IgD-negative memory B cell (primary cell): Measurements from ENCODE around the gene MYBBP1A. TPM values are rescaled to one million over a fixed set of nuclear protein-coding genes. Genes with fewer than 3 reads are reported as not detected.

ENCODE experiments used
- H3K27ac Mint-ChIP-seq, 3 donors: one replicate each; pipeline ENCODE4 v1.8.0; 2020 to 2022; ENCODE audit warnings: mild to moderate bottlenecking in 3 of 3, mixed read lengths in 3 of 3, moderate library complexity in 1 of 3
- H3K27me3 Mint-ChIP-seq: one replicate; pipeline ENCODE4 v1.8.0; 2021; ENCODE audit warnings: mixed read lengths
- H3K36me3 Mint-ChIP-seq: one replicate; pipeline ENCODE4 v1.8.0; 2020; ENCODE audit warnings: mild to moderate bottlenecking, mixed read lengths
- H3K4me1 Mint-ChIP-seq, 3 donors: one replicate each; pipeline ENCODE4 v1.8.0; 2020 to 2022; ENCODE audit warnings: mixed read lengths in 3 of 3, mild to moderate bottlenecking in 1 of 3
- H3K4me3 Mint-ChIP-seq, 4 donors: one replicate each; pipeline ENCODE4 v1.8.0; 2020 to 2022; ENCODE audit warnings: mild to moderate bottlenecking in 4 of 4, mixed read lengths in 4 of 4, moderate library complexity in 3 of 4
- H3K9me3 Mint-ChIP-seq, 3 donors: one replicate each; pipeline ENCODE4 v1.8.0; 2020 to 2021; ENCODE audit warnings: mixed read lengths in 3 of 3, mild to moderate bottlenecking in 1 of 3
- polyA plus RNA-seq: library from polyadenylated mRNA; unstranded; fragments of 300-500 nt; fragmentation: Illumina TruSeq; gene quantifications from one replicate; pipeline ENCODE4 v1.2.3, GENCODE V29; 2021

The MYBBP1A gene
- polyA plus RNA-seq, 1 donor from 2014 or later: 28.5 TPM

GRCh38 chr17:4565209-4566141 lies 10.3 kb upstream of the MYBBP1A start:
- peaks cover 3% of the 10 kb centered on the region for H3K27me3 Mint-ChIP-seq
- no peak overlapping the region for H3K27ac Mint-ChIP-seq
- H3K9me3 Mint-ChIP-seq: no peaks in the 10 kb centered on the region
- peaks cover 19 to 26% (median 25%) of the 10 kb centered on the region in 3 donors for H3K4me1 Mint-ChIP-seq
- H3K36me3 Mint-ChIP-seq: no peaks in the 10 kb centered on the region
- H3K4me3 Mint-ChIP-seq: peak overlapping the region in 2 of 4 donors; percentile 63 to 72

- Mint-ChIP-seq H3K9me3 (no peaks in the 10 kb centered on the region), H3K4me1 (peaks cover 21 to 26% (median 25%) of the 10 kb centered on the region in 3 donors), H3K27ac (peak overlapping the region; percentile 4 to 39 (median 28)), H3K27me3 (peaks cover 3% of the 10 kb centered on the region), H3K4me3 (peak overlapping the region in 3 of 4 donors; percentile 45 to 68 (median 67)), H3K36me3 (no peaks in the 10 kb centered on the region)
Measured at GRCh38 chr17:4562015-4562969, 7.1 kb upstream of the MYBBP1A start.

DNA sequence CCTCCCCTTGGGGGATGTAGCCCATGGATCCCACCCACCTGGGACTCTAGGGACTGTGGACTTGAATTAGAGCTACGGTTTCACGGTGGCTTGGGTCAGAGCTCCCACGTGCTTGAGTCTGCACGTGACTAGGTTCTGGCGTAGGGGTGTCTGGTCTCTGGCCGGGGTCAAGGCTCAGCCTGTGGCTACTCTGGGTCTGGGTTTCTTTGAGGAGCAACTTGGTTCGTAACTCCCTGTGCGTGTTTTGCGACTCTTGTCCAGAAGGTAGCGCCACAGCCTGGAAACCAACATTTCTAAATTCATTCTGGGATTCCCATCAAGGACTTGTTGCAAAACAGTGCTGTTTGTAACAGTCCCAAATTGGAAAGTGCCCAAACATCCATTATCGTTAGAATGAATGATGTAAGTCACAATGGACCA lies 5.7 kb upstream of the MYBBP1A start:
- Mint-ChIP-seq H3K9me3 (no peaks in the 10 kb centered on the region), H3K27ac (no peak overlapping the region), H3K4me3 (peak overlapping the region in 2 of 4 donors; percentile 7 to 53), H3K36me3 (no peaks in the 10 kb centered on the region), H3K27me3 (peaks cover 3% of the 10 kb centered on the region), H3K4me1 (peaks cover 24 to 30% (median 26%) of the 10 kb centered on the region in 3 donors)

GRCh38 chr17:4560421-4560820 lies 5.2 kb upstream of the MYBBP1A start, which contains the start of gene GGT6:
Gene GGT6, minus strand, starts transcription at chr17:4560577. Its CDS starts 56 bp downstream, at chr17:4560521.
- no peaks in the 10 kb centered on the region for H3K9me3 Mint-ChIP-seq
- H3K27me3 Mint-ChIP-seq: peaks cover under 1% of the 10 kb centered on the region
- H3K36me3 Mint-ChIP-seq: peaks cover 2% of the 10 kb centered on the region
- peak within 1 kb of the TSS in 1 of 3 donors; percentile 39 for H3K27ac Mint-ChIP-seq
- peaks cover 24 to 29% (median 26%) of the 10 kb centered on the region in 3 donors for H3K4me1 Mint-ChIP-seq
- peak within 1 kb of the TSS in 2 of 4 donors; percentile 7 to 53 for H3K4me3 Mint-ChIP-seq

GRCh38 chr17:4559966-4560365 lies 4.8 kb upstream of the MYBBP1A start:
- Mint-ChIP-seq H3K27ac (no peak overlapping the region), H3K27me3 (no peaks in the 10 kb centered on the region), H3K4me1 (peaks cover 24 to 29% (median 27%) of the 10 kb centered on the region in 3 donors), H3K4me3 (no peak overlapping the region), H3K9me3 (no peaks in the 10 kb centered on the region), H3K36me3 (peaks cover 2% of the 10 kb centered on the region)

DNA sequence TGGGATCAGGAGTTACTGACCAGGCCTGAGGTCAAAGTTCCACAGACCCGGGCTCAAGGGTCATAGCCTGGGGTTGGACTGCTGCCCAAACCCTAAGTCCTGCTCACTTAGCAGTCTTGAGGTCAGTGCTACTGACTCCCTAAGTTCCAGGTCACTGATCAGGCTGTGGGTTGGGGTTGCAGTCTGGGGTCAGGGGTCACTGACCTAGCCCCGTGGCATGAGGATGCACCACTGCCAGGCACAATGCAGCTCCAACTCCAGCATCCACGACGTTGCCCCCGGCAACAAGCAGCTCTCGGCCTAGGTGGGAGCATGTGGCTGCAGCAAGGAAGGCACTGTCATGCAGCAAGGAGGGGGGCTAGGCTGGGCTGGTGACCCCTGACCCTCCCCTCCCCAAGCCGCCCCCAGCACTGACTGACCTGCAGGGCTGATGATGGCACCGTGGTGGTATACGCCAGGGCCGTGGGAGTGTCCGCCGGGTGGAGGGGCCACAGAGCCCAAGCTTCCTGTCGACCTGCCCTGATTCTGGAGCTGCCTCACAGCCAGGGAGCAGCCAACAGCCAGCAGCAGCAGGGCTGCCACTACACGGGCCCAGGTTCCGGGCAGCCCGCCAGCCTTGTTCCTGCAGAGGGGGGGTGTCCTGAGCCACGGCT lies 4.1 kb upstream of the MYBBP1A start:
- peaks cover 2% of the 10 kb centered on the region for H3K36me3 Mint-ChIP-seq
- H3K4me3 Mint-ChIP-seq: no peak overlapping the region
- H3K4me1 Mint-ChIP-seq: peaks cover 26 to 35% (median 32%) of the 10 kb centered on the region in 3 donors
- no peak overlapping the region for H3K27ac Mint-ChIP-seq
- H3K9me3 Mint-ChIP-seq: no peaks in the 10 kb centered on the region
- no peaks in the 10 kb centered on the region for H3K27me3 Mint-ChIP-seq

DNA sequence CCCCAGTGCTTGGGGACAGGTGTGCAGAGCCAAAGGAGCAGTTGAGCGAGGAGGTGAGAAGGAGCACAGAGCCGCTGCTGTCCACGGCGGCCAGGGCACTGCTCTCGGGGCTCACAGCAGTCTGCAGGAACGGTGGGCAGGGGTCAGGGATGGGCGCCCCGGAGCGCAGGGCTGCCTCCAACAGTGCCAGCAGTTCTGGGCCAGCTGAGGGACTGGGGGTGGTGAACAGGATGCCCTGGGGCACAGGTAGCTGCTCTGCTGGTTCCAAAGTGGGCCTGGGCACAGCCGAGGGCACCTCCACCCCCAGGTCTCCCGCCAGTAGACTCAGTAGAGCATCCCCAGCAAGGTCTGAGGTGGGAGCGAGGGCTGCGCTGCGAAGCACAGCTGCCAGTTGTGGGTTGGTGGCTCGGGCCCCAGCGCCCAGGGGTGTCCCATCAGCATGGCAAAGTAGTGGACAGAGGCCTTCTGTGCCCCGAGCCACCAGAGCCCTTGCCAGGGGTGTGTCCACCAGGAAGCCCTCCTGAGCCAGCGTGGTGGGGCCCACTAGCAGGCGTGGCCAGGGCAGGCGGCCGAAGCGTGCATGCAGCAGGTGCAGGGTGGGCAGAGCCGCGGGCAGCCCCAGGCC lies 3.3 kb upstream of the MYBBP1A start:
- Mint-ChIP-seq H3K27me3 (no peaks in the 10 kb centered on the region), H3K36me3 (peaks cover 2% of the 10 kb centered on the region), H3K4me1 (peaks cover 29 to 37% (median 35%) of the 10 kb centered on the region in 3 donors), H3K27ac (no peak overlapping the region), H3K4me3 (no peak overlapping the region), H3K9me3 (no peaks in the 10 kb centered on the region)

- Mint-ChIP-seq H3K4me3 (peak overlapping the region; percentile 33 to 74 (median 46)), H3K36me3 (peaks cover 2% of the 10 kb centered on the region), H3K27ac (no peak overlapping the region), H3K4me1 (peaks cover 29 to 36% (median 30%) of the 10 kb centered on the region in 3 donors), H3K27me3 (no peaks in the 10 kb centered on the region), H3K9me3 (no peaks in the 10 kb centered on the region)
Measured at GRCh38 chr17:4557626-4558346, 2.6 kb upstream of the MYBBP1A start.

- no peaks in the 10 kb centered on the region for H3K27me3 Mint-ChIP-seq
- peak overlapping the region in 1 of 4 donors; percentile 93 for H3K4me3 Mint-ChIP-seq
- H3K9me3 Mint-ChIP-seq: no peaks in the 10 kb centered on the region
- H3K27ac Mint-ChIP-seq: peak overlapping the region in 1 of 3 donors; percentile 50
- H3K4me1 Mint-ChIP-seq: peaks cover 23 to 28% (median 24%) of the 10 kb centered on the region in 3 donors
- H3K36me3 Mint-ChIP-seq: peaks cover 2% of the 10 kb centered on the region
Measured at GRCh38 chr17:4556996-4557395, 1.8 kb upstream of the MYBBP1A start.

DNA sequence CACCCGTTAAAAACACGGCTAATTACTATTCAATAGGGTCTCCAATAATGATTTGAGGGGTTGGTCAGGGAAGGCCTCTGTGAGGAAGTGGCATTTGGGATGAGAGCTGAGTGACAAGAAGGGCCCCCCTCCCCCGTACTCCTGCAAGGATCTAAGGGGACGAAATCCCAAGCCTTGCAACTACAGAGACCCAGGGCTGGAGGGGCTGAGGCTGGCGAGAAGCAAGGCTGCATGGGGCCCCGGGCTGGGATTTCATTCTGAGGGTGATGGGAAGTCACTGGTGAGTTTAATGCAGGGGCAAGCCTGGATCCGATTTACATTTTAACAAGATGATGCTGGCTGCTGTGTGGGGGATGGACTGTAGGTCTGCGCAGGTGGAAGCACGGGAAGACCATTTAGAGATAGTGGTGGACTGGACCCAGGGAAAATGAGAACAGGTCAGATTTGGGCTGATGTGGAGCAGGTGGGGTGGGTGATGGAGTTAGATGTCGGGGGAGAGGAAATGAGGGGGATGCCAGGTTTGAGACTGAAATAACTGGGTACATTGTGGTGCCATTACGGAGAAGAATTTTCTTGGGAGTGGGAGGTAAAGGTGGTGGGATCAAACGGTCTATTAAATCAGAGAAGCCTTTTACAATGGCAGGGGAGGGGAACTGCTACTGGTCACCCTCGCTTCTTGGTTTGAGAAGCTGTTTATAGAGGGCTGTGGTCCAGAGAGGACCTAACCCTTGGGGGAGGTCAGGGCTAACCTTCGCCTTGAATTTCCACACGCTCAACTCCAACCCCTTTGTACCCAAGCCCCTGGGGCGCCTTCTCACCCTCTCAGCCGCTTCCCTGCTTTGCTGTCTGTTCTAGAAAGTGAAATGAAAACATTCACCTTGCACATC lies 932 bp upstream of the MYBBP1A start:
- peaks cover 2% of the 10 kb centered on the region for H3K36me3 Mint-ChIP-seq

GRCh38 chr17:4554441-4554996 lies 665 bp downstream of the MYBBP1A start:
- Mint-ChIP-seq H3K4me1 (peaks cover 16 to 21% (median 17%) of the 10 kb centered on the region in 3 donors), H3K4me3 (peak overlapping the region; percentile 93 to 99 (median 96)), H3K27ac (peak overlapping the region in 2 of 3 donors; percentile 83 to 98), H3K9me3 (no peaks in the 10 kb centered on the region), H3K27me3 (no peaks in the 10 kb centered on the region), H3K36me3 (peaks cover 2% of the 10 kb centered on the region)

More for the DNA sequence above, 932 bp upstream of the MYBBP1A start:
- Mint-ChIP-seq H3K27ac (peak overlapping the region; percentile 83 to 98 (median 94)), H3K9me3 (no peaks in the 10 kb centered on the region), H3K27me3 (no peaks in the 10 kb centered on the region), H3K4me1 (peaks cover 16 to 21% (median 18%) of the 10 kb centered on the region in 3 donors), H3K4me3 (peak overlapping the region; percentile 93 to 99 (median 96))

GRCh38 chr17:4553669-4554068 lies 1.5 kb downstream of the MYBBP1A start:
- H3K9me3 Mint-ChIP-seq: no peaks in the 10 kb centered on the region
- H3K4me3 Mint-ChIP-seq: peak overlapping the region; percentile 80 to 93 (median 90)
- no peak overlapping the region for H3K27ac Mint-ChIP-seq
- H3K36me3 Mint-ChIP-seq: peaks cover 2% of the 10 kb centered on the region
- no peaks in the 10 kb centered on the region for H3K27me3 Mint-ChIP-seq
- peaks cover 16 to 21% (median 17%) of the 10 kb centered on the region in 3 donors for H3K4me1 Mint-ChIP-seq
